Rectal smooth muscle tissue (tissue), 1 donor: ENCODE results near the gene ADAMTSL4.
"Not testable (repeated sequence)": the region's sequence is repeated elsewhere in the genome, so short reads cannot be mapped to it uniquely, and the experiment has no call there.

Experiments used
- H3K27ac ChIP-seq: one replicate; pipeline ENCODE4 v1.7.0; 2013; ENCODE audit warnings: low read depth, low read length, inconsistent platforms
- H3K27me3 ChIP-seq: one replicate; pipeline ENCODE4 v1.7.0; 2013; ENCODE audit warnings: low read length; ENCODE audit not compliant: control insufficient read depth, insufficient read depth
- H3K36me3 ChIP-seq: one replicate; pipeline ENCODE4 v1.7.0; 2013; ENCODE audit warnings: low read length; ENCODE audit not compliant: control insufficient read depth, insufficient read depth
- H3K4me1 ChIP-seq: one replicate; pipeline ENCODE4 v1.7.0; 2013; ENCODE audit warnings: low read length; ENCODE audit not compliant: control insufficient read depth, insufficient read depth
- H3K4me3 ChIP-seq: one replicate; pipeline ENCODE4 v1.7.0; 2013; ENCODE audit warnings: low read length
- H3K9ac ChIP-seq: one replicate; pipeline ENCODE4 v1.7.0; 2013; ENCODE audit warnings: low read length

Gene ADAMTSL4

DNA sequence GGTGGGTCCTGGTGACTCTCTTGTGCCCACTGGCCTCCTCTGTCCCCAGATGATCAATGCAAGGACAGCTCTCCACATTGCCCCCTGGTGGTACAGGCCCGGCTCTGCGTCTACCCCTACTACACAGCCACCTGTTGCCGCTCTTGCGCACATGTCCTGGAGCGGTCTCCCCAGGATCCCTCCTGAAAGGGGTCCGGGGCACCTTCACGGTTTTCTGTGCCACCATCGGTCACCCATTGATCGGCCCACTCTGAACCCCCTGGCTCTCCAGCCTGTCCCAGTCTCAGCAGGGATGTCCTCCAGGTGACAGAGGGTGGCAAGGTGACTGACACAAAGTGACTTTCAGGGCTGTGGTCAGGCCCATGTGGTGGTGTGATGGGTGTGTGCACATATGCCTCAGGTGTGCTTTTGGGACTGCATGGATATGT lies 10.8 kb downstream of the ADAMTSL4 start:
- H3K9ac ChIP-seq = no peak overlapping the region
- H3K4me3 ChIP-seq = peak overlapping the region; percentile 86
- H3K4me1 ChIP-seq = peaks cover 40% of the 10 kb centered on the region

DNA sequence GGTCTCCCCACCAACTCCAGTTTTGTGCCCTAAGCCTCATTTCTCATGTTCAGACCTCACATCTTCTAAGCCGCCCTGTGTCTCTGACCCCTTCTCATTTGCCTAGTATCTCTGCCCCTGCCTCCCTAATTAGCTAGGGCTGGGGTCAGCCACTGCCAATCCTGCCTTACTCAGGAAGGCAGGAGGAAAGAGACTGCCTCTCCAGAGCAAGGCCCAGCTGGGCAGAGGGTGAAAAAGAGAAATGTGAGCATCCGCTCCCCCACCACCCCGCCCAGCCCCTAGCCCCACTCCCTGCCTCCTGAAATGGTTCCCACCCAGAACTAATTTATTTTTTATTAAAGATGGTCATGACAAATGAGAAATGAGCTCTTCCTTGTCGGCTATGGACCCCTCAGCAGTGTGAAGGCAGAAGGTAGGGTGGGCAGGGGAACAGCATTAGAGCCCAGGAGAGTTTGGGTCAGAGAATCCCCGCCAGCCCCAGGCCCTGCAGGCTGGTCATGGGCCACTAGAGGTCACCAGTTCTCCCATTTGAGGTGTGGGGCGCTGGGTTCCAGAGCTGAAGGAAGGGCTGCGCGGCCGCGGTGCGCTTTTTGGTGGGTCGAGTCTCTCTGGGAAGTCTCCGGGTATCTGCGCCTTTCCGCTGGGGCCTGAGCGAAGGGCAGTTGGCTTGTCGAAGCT lies 11.5 kb downstream of the ADAMTSL4 start:
- peak overlapping the region; percentile 81 for H3K9ac ChIP-seq

More for the DNA sequence above, 10.8 kb downstream of the ADAMTSL4 start:
- no peaks in the 10 kb centered on the region for H3K27me3 ChIP-seq
- peak overlapping the region; percentile 100 for H3K27ac ChIP-seq
- H3K36me3 ChIP-seq = peaks cover 5% of the 10 kb centered on the region

DNA sequence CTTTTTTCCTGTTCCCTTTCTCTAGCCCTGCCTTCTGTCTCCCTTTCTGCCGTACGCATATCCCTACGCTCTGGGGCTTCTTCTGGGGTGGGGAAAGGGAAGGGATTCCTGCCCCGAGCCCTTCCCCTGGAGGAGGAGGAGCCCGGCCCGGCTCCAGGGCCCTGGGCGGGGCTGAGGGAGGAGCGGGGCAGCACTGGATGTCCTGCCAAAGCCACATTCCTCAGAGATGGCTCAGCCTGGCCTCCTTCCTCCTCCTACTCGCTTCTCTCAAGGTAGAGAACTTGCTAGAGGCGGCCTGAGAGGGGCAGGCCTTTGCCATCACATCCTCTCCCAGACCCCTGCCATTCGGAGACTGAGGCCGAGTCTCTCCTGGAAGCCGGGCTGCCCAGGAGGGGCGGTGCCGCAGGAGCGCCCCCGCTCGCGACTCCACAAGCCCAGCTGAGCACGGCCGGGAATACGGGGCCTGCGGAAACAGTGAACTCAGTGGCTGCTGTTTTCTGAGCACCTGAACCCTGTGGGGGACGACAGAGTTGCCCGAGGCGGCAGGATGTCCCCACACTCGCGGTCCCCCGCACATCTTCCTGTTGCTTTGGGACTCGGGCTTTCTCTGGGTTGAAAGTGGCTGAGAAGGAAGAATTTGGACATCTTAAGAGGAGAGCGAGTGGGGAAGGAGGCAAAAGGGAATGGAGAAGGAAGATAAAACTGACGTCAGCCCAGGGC lies 12.2 kb downstream of the ADAMTSL4 start:
- peak overlapping the region; percentile 86 for H3K4me3 ChIP-seq
- no peaks in the 10 kb centered on the region for H3K36me3 ChIP-seq
- H3K4me1 ChIP-seq = peaks cover 43% of the 10 kb centered on the region
- peak overlapping the region; percentile 95 for H3K9ac ChIP-seq
- no peaks in the 10 kb centered on the region for H3K27me3 ChIP-seq
- H3K27ac ChIP-seq = peak overlapping the region; percentile 100

More for the DNA sequence above, 11.5 kb downstream of the ADAMTSL4 start:
- peaks cover 43% of the 10 kb centered on the region for H3K4me1 ChIP-seq
- peaks cover under 1% of the 10 kb centered on the region for H3K36me3 ChIP-seq
- H3K4me3 ChIP-seq = peak overlapping the region; percentile 86
- H3K27ac ChIP-seq = peak overlapping the region; percentile 100
- H3K27me3 ChIP-seq = no peaks in the 10 kb centered on the region

DNA sequence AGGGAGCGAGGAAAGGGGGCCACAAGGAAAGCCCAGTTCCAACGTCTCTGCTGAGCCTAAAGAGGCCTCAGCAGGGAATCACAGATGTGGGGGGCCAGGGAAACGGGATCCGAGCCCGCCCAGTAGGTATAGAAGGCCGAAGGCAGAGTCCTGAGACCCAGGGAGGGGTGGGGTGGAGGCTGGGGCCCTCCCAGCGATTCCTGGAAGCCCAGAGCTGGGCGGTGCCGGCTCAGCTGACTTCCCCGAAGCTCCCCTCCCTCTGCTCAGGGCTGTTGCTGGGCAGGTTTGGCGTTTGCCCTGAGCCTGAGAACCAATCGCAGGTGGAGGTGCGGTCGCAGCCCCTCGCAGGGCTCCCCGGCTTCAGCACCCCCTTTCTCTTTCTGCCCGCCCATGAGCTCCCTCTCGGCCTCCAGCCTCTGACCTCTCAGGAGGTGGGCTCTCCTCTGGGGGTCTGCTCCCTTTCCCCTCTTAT lies 12.8 kb downstream of the ADAMTSL4 start:
- H3K27me3 ChIP-seq = no peaks in the 10 kb centered on the region
- H3K4me1 ChIP-seq = peaks cover 43% of the 10 kb centered on the region
- H3K4me3 ChIP-seq = peak overlapping the region; percentile 86
- H3K36me3 ChIP-seq = no peaks in the 10 kb centered on the region
- peak overlapping the region; percentile 100 for H3K27ac ChIP-seq
- H3K9ac ChIP-seq = peak overlapping the region; percentile 95

DNA sequence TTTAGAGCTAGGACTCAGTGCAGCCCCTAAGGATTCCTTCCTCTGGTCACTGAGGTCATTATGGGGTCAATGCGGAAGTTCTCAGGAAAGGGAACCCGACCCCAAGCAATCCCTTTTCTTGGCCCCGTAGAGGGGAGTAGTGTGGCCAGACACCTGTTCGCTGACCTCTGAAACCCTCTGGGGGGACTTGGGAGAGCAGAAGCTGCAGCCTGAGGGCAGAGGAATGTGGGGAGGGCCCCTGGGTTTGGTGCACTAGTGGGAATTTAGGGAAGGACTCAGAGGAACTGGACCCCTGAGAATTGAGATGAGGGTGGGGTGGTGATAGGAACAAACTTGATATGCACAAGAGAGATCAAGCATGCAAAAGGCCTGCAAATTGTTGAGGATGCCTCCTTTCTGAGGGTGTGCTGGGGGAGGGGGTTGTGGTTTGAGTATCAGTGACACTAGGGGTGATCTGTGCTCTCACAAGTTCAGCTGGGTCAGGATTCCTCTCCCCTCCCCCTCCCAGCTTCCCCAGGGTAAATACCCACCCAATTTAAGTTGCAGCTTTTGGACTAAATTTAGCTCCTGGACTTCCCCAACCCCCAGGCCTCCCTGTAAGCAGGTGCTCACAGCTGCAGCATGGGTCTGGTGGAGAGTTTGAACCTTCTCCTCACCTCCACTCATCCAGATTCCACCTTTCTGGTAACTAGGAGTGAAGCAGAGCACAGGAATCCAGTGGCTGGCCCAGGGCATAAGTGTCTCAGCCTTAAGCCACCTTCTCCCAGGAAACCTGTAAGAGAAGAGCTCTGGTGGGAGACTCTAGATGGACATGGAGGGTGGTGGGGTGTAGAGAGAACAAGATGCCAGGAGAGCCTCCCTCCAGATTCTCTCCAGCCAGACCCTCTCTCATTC lies 13.5 kb downstream of the ADAMTSL4 start:
- Histone ChIP-seq H3K27ac (peak overlapping the region; percentile 100), H3K4me3 (peak overlapping the region; percentile 86), H3K27me3 (no peaks in the 10 kb centered on the region), H3K9ac (peak overlapping the region; percentile 45), H3K36me3 (no peaks in the 10 kb centered on the region), H3K4me1 (peaks cover 49% of the 10 kb centered on the region)

DNA sequence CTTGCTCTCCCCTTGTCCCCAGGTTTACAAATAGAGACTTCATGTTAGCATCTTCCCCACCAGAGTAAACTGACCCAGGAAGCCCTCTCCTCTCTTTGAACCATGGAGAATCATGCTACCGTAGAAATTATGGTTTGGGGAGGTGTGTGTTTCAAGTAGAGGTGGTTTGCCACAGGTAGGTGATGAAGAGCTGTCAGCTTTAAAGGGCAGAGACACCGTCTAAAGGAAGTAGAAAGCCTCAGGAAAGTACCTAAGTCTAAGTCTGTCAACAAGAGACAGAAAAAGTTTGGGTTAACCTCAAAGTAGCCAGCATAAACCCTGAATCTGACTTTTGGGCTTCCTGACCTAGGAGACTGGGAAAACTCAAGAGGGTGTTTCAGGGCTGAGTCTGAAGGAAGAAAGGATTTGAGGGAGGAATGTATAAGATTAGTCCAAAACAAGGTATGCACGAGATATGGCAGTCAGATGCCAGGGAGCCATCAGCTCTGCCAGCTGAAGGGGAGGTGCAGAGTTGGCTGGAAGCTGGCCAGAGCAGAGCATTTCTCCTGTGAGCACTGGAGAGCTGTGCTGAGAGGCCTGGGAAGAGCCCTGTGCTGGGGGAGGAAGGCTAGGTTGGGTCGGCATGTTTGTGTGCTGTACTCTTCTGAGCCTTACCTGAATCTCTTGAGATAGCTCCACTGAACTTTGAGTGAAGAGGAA lies 14.3 kb downstream of the ADAMTSL4 start:
- peak overlapping the region; percentile 45 for H3K9ac ChIP-seq
- H3K4me1 ChIP-seq = peaks cover 56% of the 10 kb centered on the region

DNA sequence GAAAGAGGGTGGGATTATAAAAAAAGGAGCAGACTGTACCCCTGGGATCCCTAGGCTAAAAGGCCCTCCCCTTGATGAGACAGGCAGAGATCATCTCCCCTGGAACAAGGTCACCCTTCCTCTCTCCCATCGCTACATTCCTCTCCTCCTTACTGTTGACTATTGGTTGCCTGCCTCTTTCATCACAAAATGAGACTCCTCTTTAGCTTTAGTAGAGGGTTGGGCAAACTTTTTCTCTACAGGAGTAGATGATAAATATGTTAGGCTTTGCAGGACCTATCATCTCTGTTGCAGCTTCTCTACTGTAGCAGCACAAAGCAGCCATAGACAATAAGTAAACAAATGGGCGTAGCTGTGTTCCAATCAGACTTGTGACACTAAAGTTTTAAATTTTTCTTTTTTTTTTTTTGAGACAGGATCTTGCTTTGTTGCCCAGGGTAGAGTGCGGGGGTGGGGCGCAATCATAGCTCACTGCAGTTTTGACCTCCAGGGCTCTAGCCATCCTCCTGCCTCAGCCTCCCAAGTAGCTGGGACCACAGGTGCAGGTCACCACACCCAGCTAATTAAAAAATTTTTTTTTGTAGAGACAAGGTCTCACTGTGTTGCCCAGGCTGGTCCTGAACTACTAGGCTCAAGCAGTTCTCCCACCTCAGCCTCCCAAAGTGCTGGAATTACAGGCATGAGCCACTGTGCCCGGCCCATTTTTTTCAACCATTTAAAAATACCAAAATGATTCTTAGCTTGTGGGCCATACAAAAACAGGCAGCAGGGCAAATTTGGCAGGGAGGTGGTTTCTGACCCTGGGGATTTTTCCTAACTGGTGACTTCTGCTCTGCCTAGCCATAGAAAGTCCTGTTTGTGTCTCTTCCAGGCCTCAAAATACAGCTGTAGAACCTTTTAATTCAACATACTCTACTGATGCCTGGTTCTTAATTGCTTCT lies 15.1 kb downstream of the ADAMTSL4 start:
- no peak overlapping the region for H3K4me3 ChIP-seq
- H3K36me3 ChIP-seq = no peaks in the 10 kb centered on the region
- H3K27ac ChIP-seq = peak overlapping the region; percentile 100
- H3K9ac ChIP-seq = peak overlapping the region; percentile 19
- H3K4me1 ChIP-seq = peaks cover 61% of the 10 kb centered on the region
- H3K27me3 ChIP-seq = no peaks in the 10 kb centered on the region

More for the DNA sequence above, 14.3 kb downstream of the ADAMTSL4 start:
- H3K36me3 ChIP-seq = no peaks in the 10 kb centered on the region
- H3K27me3 ChIP-seq = no peaks in the 10 kb centered on the region
- peak overlapping the region; percentile 51 for H3K4me3 ChIP-seq
- H3K27ac ChIP-seq = peak overlapping the region; percentile 100

DNA sequence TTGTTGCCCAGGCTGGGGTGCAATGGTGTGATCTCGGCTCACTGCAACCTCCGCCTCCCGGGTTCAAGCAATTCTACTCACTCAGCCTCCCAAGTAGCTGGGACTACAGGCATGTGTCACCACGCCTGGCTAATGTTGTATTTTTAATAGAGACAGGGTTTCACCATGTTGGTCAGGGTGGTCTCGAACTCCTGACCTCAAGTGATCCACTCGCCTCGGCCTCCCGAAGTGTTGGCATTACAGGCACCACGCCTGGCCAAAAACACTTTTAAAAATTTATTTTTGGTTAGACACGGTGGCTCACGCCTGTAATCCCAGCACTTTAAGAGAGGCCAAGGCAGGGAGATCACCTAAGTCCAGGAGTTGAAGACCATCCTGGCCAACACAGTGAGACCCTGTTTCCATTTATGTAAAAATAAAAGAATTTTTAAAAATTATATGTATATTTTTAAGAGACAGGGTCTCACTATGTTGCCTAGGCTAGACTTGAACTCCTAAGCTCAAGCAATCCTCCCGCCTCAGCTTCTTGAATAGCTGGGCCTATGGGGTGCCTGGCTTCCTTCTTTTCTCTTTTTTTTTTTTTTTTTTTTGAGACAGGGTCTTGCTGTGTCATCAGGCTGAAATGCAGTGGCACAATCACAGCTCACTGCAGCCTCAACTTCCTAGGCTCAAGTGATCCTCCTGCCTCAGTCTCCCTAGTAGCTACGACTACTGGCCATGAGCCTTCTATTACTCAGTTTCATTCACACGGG lies 16.2 kb downstream of the ADAMTSL4 start:
- H3K9ac ChIP-seq, H3K27me3 ChIP-seq, H3K4me3 ChIP-seq, H3K36me3 ChIP-seq: not testable (repeated sequence)
- Histone ChIP-seq H3K27ac (peak overlapping the region; percentile 100), H3K4me1 (peaks cover 61% of the 10 kb centered on the region)

DNA sequence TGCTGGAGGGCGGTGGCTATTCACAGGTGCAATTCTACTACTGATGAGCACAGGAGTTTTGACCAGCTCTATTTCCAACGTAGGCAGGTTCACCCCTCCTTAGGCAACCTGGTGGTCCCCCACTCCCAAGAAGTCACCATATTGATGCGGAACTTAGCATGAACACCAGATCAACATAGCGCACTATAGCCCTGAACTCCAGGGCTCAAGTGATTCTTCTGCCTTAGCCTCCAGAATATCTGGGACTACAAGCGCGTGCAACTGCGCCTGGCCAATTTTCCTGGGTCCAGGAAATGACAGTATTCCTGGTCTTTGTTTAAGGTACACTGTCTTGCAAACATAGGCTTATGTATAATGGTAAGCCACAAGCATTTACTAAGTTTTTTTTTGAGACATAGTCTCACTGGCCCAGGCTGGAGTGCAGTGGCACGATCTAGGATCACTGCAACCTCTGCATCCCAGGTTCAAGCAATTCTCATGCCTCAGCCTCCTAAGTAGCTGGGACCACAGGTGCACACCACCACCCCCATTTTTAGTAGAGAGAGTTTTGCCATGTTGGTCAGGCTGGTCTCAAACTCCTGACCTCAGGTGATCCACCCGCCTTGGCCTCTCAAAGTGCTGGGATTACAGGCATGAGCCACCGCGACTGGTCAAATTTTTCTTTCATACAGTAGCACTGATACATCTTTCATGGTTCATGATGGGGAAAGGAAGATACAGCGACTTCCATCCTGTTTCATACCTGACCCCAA lies 17.6 kb downstream of the ADAMTSL4 start:
- peaks cover 55% of the 10 kb centered on the region for H3K4me1 ChIP-seq
- peak overlapping the region; percentile 10 for H3K4me3 ChIP-seq
- no peaks in the 10 kb centered on the region for H3K36me3 ChIP-seq
- no peak overlapping the region for H3K9ac ChIP-seq
- no peaks in the 10 kb centered on the region for H3K27me3 ChIP-seq
- H3K27ac ChIP-seq = peak overlapping the region; percentile 97

DNA sequence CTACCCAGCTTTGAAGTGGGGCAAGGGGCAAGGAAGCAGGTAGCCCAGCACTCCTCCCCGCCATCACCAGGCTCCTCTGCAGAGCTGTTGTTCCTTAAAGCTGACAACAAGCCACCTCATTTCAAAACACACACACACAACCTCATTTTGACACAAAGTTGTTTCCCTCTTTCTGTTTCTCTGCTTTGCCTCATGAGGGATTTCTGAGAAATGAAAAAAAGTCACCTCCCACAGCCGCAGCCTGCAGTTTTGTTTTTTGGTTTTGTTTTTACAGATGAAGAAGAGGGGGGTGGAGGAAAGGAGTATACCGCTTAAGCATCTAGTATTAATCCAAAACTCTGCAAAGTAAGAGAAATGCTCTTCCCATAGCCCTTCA lies 18.1 kb downstream of the ADAMTSL4 start:
- Histone ChIP-seq H3K4me3 (peak overlapping the region; percentile 66), H3K27me3 (no peaks in the 10 kb centered on the region), H3K27ac (peak overlapping the region; percentile 97), H3K4me1 (peaks cover 51% of the 10 kb centered on the region), H3K9ac (peak overlapping the region; percentile 19), H3K36me3 (no peaks in the 10 kb centered on the region)
